DND-41 (cell line): ENCODE results near the gene CARD11.

ENCODE experiments used
- ATAC-seq: fragments of 200-7000 bp; cut with Tn5 transposase; 3 replicates; pipeline ENCODE4 v1.9.1; 2021; ENCODE audit warnings: low read depth; ENCODE audit not compliant: insufficient read depth
- DNase-seq: peaks from one replicate; pipeline ENCODE4 v3.0.0-alpha.2; 2020
- H2AFZ ChIP-seq: 2 replicates; pipeline ENCODE4 v1.6.0; 2012; ENCODE audit warnings: low read depth, low read length
- H3K27ac ChIP-seq: 2 replicates; pipeline ENCODE4 v1.5.1; 2012; ENCODE audit warnings: low read length, inconsistent platforms
- H3K27me3 ChIP-seq: fragments of 200-600 bp; sonication (generic); 2 replicates; pipeline ENCODE4 v1.6.0; 2012; ENCODE audit warnings: low read length, mild to moderate bottlenecking, inconsistent platforms; ENCODE audit not compliant: insufficient read depth, poor library complexity
- H3K36me3 ChIP-seq: 2 replicates; pipeline ENCODE4 v1.5.1; 2012; ENCODE audit warnings: low read length, inconsistent platforms; ENCODE audit not compliant: insufficient read depth
- H3K4me1 ChIP-seq: 2 replicates; pipeline ENCODE4 v1.5.1; 2012; ENCODE audit warnings: mild to moderate bottlenecking, low read length; ENCODE audit not compliant: insufficient read depth
- H3K4me2 ChIP-seq: 2 replicates; pipeline ENCODE4 v1.6.0; 2012; ENCODE audit warnings: mild to moderate bottlenecking, moderate library complexity, low read length, inconsistent platforms; ENCODE audit not compliant: insufficient read depth
- H3K4me3 ChIP-seq, 2 experiments: fragments of 200-600 bp in 1 of 2; shearing (Covaris generic) in 1 of 2; 2 replicates each; pipeline ENCODE4 v1.5.1; 2012 to 2016; ENCODE audit warnings: inconsistent platforms in 2 of 2, low read length in 2 of 2, mild to moderate bottlenecking in 2 of 2, low read depth in 1 of 2, moderate library complexity in 1 of 2
- H3K79me2 ChIP-seq: 2 replicates; pipeline ENCODE4 v1.6.0; 2012; ENCODE audit warnings: low read length, inconsistent platforms; ENCODE audit not compliant: insufficient read depth
- H3K9ac ChIP-seq: 2 replicates; pipeline ENCODE4 v1.6.0; 2012; ENCODE audit warnings: low read depth, mild to moderate bottlenecking, inconsistent platforms, low read length, moderate library complexity
- H3K9me3 ChIP-seq: 2 replicates; pipeline ENCODE4 v1.5.1; 2012; ENCODE audit warnings: low read length, moderate library complexity, mild to moderate bottlenecking, inconsistent platforms; ENCODE audit not compliant: insufficient read depth, severe bottlenecking
- H4K20me1 ChIP-seq: 2 replicates; pipeline ENCODE4 v1.6.0; 2012; ENCODE audit warnings: low read length; ENCODE audit not compliant: insufficient read depth
- CTCF ChIP-seq: IDR thresholded peaks from 2 replicates; pipeline ENCODE4 v1.5.1; 2012; ENCODE audit warnings: borderline replicate concordance, low read length, moderate library complexity, mild to moderate bottlenecking; ENCODE audit not compliant: poor library complexity, severe bottlenecking; ENCODE audit errors: extremely low read depth
- EZH2 ChIP-seq: IDR thresholded peaks from 3 replicates; pipeline ENCODE4 v1.6.1; 2012; ENCODE audit warnings: borderline replicate concordance, low read depth, mild to moderate bottlenecking, moderate library complexity, low read length, inconsistent platforms; ENCODE audit not compliant: severe bottlenecking

The CARD11 gene

GRCh38 chr7:2950578-2950977 is 93.1 kb downstream of the CARD11 start:
- Histone ChIP-seq H3K79me2 (no peaks in the 10 kb centered on the region), H2AFZ (no peak overlapping the region), H3K4me2 (no peak overlapping the region), H3K27ac (no peak overlapping the region), H3K4me3 (no peak overlapping the region), H3K9me3 (no peaks in the 10 kb centered on the region), H3K27me3 (no peaks in the 10 kb centered on the region), H4K20me1 (no peaks in the 10 kb centered on the region), H3K36me3 (no peaks in the 10 kb centered on the region), H3K9ac (no peak overlapping the region), H3K4me1 (no peaks in the 10 kb centered on the region)
- no peak for DNase-seq
- TF ChIP-seq EZH2 = no peak
- no peak for TF ChIP-seq CTCF
- no peak for ATAC-seq

GRCh38 chr7:2948749-2949148 is 94.9 kb downstream of the CARD11 start:
- no peak for DNase-seq
- TF ChIP-seq EZH2 (no peak), CTCF (no peak)
- H3K36me3 ChIP-seq = no peaks in the 10 kb centered on the region
- H3K9ac ChIP-seq = no peak overlapping the region
- H3K79me2 ChIP-seq = no peaks in the 10 kb centered on the region
- no peaks in the 10 kb centered on the region for H3K4me1 ChIP-seq
- no peak overlapping the region for H3K4me2 ChIP-seq
- no peaks in the 10 kb centered on the region for H3K27me3 ChIP-seq
- H2AFZ ChIP-seq = no peak overlapping the region
- H3K27ac ChIP-seq = no peak overlapping the region
- H4K20me1 ChIP-seq = no peaks in the 10 kb centered on the region
- no peaks in the 10 kb centered on the region for H3K9me3 ChIP-seq
- H3K4me3 ChIP-seq = no peak overlapping the region
- ATAC-seq = no peak

GRCh38 chr7:2947058-2947780 is 96.4 kb downstream of the CARD11 start:
- no peaks in the 10 kb centered on the region for H3K4me1 ChIP-seq
- DNase-seq (no peak), ATAC-seq (no peak)
- no peak overlapping the region for H3K4me3 ChIP-seq
- no peaks in the 10 kb centered on the region for H3K27me3 ChIP-seq
- no peaks in the 10 kb centered on the region for H3K79me2 ChIP-seq
- no peak overlapping the region for H3K27ac ChIP-seq
- H3K9ac ChIP-seq = no peak overlapping the region
- no peaks in the 10 kb centered on the region for H4K20me1 ChIP-seq
- no peak for TF ChIP-seq EZH2
- TF ChIP-seq CTCF = no peak
- H3K4me2 ChIP-seq = no peak overlapping the region
- H2AFZ ChIP-seq = no peak overlapping the region
- no peaks in the 10 kb centered on the region for H3K36me3 ChIP-seq
- H3K9me3 ChIP-seq = no peaks in the 10 kb centered on the region
